Aorta (tissue), 5 donors: ENCODE data around the gene LRTM2. TPM values are rescaled to one million over a fixed set of nuclear protein-coding genes. Genes with fewer than 3 reads are reported as not detected.

Experiments
- ATAC-seq: fragments of 200-7000 bp; cut with Tn5 transposase; one replicate; pipeline ENCODE4 v1.9.1; 2022; ENCODE audit warnings: moderate library complexity; ENCODE audit not compliant: low FRiP score
- DNase-seq, 2 donors: peaks; one replicate each; pipeline ENCODE4 v3.0.0-alpha.2; 2020
- H3K27ac ChIP-seq, 2 donors: one replicate each; pipeline ENCODE4 v1.5.1; 2013; ENCODE audit warnings: low read length in 2 of 2, mild to moderate bottlenecking in 2 of 2, moderate library complexity in 2 of 2, control low read depth in 1 of 2, inconsistent platforms in 1 of 2, low read depth in 1 of 2
- H3K27me3 ChIP-seq, 2 donors: one replicate each; pipeline ENCODE4 v1.6.1; 2013; ENCODE audit warnings: control low read depth in 1 of 2, low read length in 1 of 2, mild to moderate bottlenecking in 1 of 2, moderate library complexity in 1 of 2; ENCODE audit not compliant: insufficient read depth in 2 of 2, control insufficient read depth in 1 of 2
- H3K36me3 ChIP-seq, 2 donors: one replicate each; pipeline ENCODE4 v1.6.1; 2013; ENCODE audit warnings: control low read depth in 1 of 2, low read length in 1 of 2, mild to moderate bottlenecking in 1 of 2; ENCODE audit not compliant: insufficient read depth in 2 of 2, control insufficient read depth in 1 of 2
- H3K4me1 ChIP-seq, 2 donors: one replicate each; pipeline ENCODE4 v1.6.1; 2013; ENCODE audit warnings: low read length in 2 of 2, control low read depth in 1 of 2, mild to moderate bottlenecking in 1 of 2, moderate library complexity in 1 of 2; ENCODE audit not compliant: insufficient read depth in 2 of 2, control insufficient read depth in 1 of 2
- H3K4me3 ChIP-seq, 2 donors: one replicate each; pipeline ENCODE4 v1.5.1; 2013; ENCODE audit warnings: low read length in 2 of 2, control low read depth in 1 of 2, mild to moderate bottlenecking in 1 of 2
- H3K9me3 ChIP-seq: one replicate; pipeline ENCODE4 v1.6.1; 2013; ENCODE audit warnings: mild to moderate bottlenecking, low read length; ENCODE audit not compliant: control insufficient read depth
- WGBS, 2 donors: extraction: QIAGEN DNeasy Blood & Tissue Kit; methylation state at CpG; one replicate each; pipeline ENCODE4 v1.1.7; 2013; 5-methylcytosine and 5-hydroxymethylcytosine counted together
- intact Hi-C, 2 donors: fragments of 100-400 bp; cut with DNase I; formaldehyde crosslinking; loops; one replicate each; pipeline versions ENCODE4 v1.14.2 to v1.15.0; 2022
- polyA plus RNA-seq, 2 donors: library from polyadenylated mRNA; stranded (reverse); fragments of 200-250 nt; gene quantifications; one replicate each; pipeline ENCODE4 v1.2.3, GENCODE V29; 2013
- total RNA-seq, 2 donors: library from RNA; stranded (reverse); fragmentation: NEBNext Ultra II Directional; extraction: Animal tissue kit (Norgen Biotek cat#: 25700); gene quantifications; one replicate each; pipeline ENCODE4 v1.2.1, GENCODE V29; 2021
- donor health status: healthy with polysubstance abuse.
- donor health status: Bipolar disorder and iron deficiency.
- donor health status: DM: no; HTN: no; CAD: no.
- donor health status: DM: no; HTN: no; CAD: no.
- donor health status: DM: yes; HTN: yes; CAD: no.

LRTM2 gene
- total and polyA plus RNA-seq, 4 donors, result not detected

- Histone ChIP-seq H3K27me3 (no peaks in the 10 kb centered on the region), H3K36me3 (no peaks in the 10 kb centered on the region), H3K4me3 (no peak overlapping the region), H3K9me3 (no peaks in the 10 kb centered on the region), H3K4me1 (no peaks in the 10 kb centered on the region), H3K27ac (no peak overlapping the region)
- DNase-seq (peak; percentile 72 to 82), ATAC-seq (peak; percentile 36)
- WGBS, 2 donors, result 7 to 8% methylated on average over 32 to 34 of the region's 34 CpGs
- intact Hi-C loops, result no loop called here
Observed at GRCh38 chr12:1830981-1831963, 10.9 kb downstream of the LRTM2 start.

- intact Hi-C loops, result no loop called here
- H3K27ac ChIP-seq, result no peak overlapping the region
Observed at GRCh38 chr12:1832801-1833595, 12.6 kb downstream of the LRTM2 start.

GRCh38 chr12:1833596-1834028, 13.2 kb downstream of the LRTM2 start:
- no peaks in the 10 kb centered on the region for H3K9me3 ChIP-seq
- ATAC-seq (no peak), DNase-seq (peak; percentile 8 to 54)
- H3K4me3 ChIP-seq, result no peak overlapping the region
- H3K36me3 ChIP-seq, result no peaks in the 10 kb centered on the region
- no peak overlapping the region for H3K27ac ChIP-seq
- H3K27me3 ChIP-seq, result no peaks in the 10 kb centered on the region
- no peaks in the 10 kb centered on the region for H3K4me1 ChIP-seq
- intact Hi-C loops, result no loop called here
- 83 to 84% methylated on average over 10 of the region's 10 CpGs for WGBS, 2 donors

More at GRCh38 chr12:1832801-1833595, 12.6 kb downstream of the LRTM2 start:
- no peaks in the 10 kb centered on the region for H3K27me3 ChIP-seq
- no peaks in the 10 kb centered on the region for H3K9me3 ChIP-seq
- H3K36me3 ChIP-seq, result no peaks in the 10 kb centered on the region
- ATAC-seq (no peak), DNase-seq (peak; percentile 13 to 18)
- 68 to 70% methylated on average over 17 of the region's 17 CpGs for WGBS, 2 donors
- no peaks in the 10 kb centered on the region for H3K4me1 ChIP-seq
- no peak overlapping the region for H3K4me3 ChIP-seq

GRCh38 chr12:1834186-1834925, 14.0 kb downstream of the LRTM2 start:
- intact Hi-C loops, result no loop called here
- no peak overlapping the region for H3K27ac ChIP-seq
- no peaks in the 10 kb centered on the region for H3K36me3 ChIP-seq
- 87 to 90% methylated on average over 32 to 34 of the region's 34 CpGs for WGBS, 2 donors
- H3K9me3 ChIP-seq, result no peaks in the 10 kb centered on the region
- DNase-seq (peak; percentile 32 to 63), ATAC-seq (no peak)
- H3K4me1 ChIP-seq, result no peaks in the 10 kb centered on the region
- H3K27me3 ChIP-seq, result no peaks in the 10 kb centered on the region
- no peak overlapping the region for H3K4me3 ChIP-seq

GRCh38 chr12:1835211-1836131, 15.1 kb downstream of the LRTM2 start:
- Histone ChIP-seq H3K9me3 (no peaks in the 10 kb centered on the region), H3K4me1 (no peaks in the 10 kb centered on the region), H3K4me3 (no peak overlapping the region), H3K27me3 (no peaks in the 10 kb centered on the region), H3K36me3 (no peaks in the 10 kb centered on the region), H3K27ac (no peak overlapping the region)
- DNase-seq (peak; percentile 24 to 48), ATAC-seq (no peak)
- intact Hi-C loops, result no loop called here
- WGBS, 2 donors, result 81 to 82% methylated on average over 22 of the region's 22 CpGs

- DNase-seq, result peak; percentile 41 to 61
- no peak for ATAC-seq
- H3K27me3 ChIP-seq, result no peaks in the 10 kb centered on the region
- H3K4me1 ChIP-seq, result no peaks in the 10 kb centered on the region
- WGBS, 2 donors, result 77 to 83% methylated on average over 7 of the region's 7 CpGs
- H3K9me3 ChIP-seq, result no peaks in the 10 kb centered on the region
- intact Hi-C loops, result no loop called here
- H3K36me3 ChIP-seq, result no peaks in the 10 kb centered on the region
- H3K4me3 ChIP-seq, result no peak overlapping the region
- H3K27ac ChIP-seq, result no peak overlapping the region
Observed at GRCh38 chr12:1836241-1836803, 16.0 kb downstream of the LRTM2 start.

GRCh38 chr12:1836854-1837421, 16.6 kb downstream of the LRTM2 start:
- DNase-seq, result peak; percentile 48 to 68
- Histone ChIP-seq H3K27me3 (no peaks in the 10 kb centered on the region), H3K27ac (no peak overlapping the region), H3K9me3 (no peaks in the 10 kb centered on the region), H3K4me3 (no peak overlapping the region), H3K36me3 (no peaks in the 10 kb centered on the region), H3K4me1 (no peaks in the 10 kb centered on the region)
- ATAC-seq, result no peak
- intact Hi-C loops, result no loop called here
- WGBS, 2 donors, result 71 to 76% methylated on average over 22 of the region's 22 CpGs
